Activated CD8-positive, alpha-beta memory T cell treated with anti-CD3 and anti-CD28 coated beads for 4 hours (primary cell): Measurements from ENCODE around the gene DNAH12.
"Not testable (repeated sequence)": the region's sequence is repeated elsewhere in the genome, so short reads cannot be mapped to it uniquely, and the experiment has no call there.

Experiments
- DNase-seq, 2 donors: peaks; one replicate each; pipeline ENCODE4 v3.0.0-alpha.2; 2020; ENCODE audit warnings: low read depth in 2 of 2

Gene DNAH12

DNA sequence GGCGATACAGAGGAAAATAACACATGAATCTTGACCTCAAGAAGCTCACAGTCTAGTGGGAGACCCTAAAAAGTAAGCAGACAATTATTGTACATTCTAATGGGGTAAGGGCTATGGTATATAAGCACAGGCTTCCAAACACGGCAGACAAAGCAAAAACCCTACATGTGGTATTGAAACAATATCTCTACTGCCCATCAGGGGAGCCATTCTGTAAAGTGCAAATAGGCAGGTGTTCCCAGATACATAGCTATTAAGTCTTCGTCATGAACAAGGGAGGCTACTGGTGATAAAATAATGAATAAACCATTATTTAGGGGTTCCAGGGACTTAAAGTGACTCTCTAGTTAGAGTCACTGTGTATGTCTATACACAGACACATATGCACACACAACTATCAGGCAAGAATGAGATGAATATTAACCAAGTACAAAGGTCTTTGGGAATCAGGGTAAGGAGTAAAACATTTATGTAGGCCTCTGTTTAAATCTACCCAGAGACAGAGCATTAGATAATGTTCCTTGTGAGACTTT, 213.0 kb downstream of the DNAH12 start:
- DNase-seq: no peak

DNA sequence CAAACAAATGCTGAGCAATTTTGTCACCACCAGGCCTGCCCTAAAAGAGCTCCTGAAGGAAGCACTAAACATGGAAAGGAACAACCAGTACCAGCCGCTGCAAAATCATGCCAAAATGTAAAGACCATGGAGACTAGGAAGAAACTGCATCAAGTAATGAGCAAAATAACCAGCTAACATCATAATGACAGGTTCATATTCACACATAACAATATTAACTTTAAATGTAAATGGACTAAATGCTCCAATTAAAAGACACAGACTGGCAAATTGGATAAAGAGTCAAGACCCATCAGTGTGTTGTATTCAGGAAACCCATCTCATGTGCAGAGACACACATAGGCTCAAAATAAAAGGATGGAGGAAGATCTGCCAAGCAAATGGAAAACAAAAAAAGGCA, 217.6 kb downstream of the DNAH12 start:
- not testable (repeated sequence) for DNase-seq

DNA sequence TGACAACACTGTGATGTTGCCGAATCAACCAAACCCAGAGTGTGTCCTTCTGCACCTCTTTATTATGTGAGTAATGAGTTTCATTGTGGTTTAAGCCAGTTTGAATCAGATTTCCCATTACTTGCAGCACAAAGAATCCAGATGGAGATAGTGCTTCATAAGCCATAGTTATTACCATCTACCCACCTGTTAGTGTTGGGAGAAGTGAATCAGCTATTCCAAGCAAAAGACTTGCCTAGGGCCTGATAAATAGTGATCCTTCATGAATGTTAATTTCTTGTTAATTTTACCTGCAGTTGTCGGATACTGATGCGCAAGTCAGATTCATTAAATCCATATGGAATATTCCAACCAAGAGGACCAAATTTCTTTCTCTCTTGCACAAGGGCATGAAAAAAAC, 229.9 kb downstream of the DNAH12 start:
- no peak for DNase-seq

DNA sequence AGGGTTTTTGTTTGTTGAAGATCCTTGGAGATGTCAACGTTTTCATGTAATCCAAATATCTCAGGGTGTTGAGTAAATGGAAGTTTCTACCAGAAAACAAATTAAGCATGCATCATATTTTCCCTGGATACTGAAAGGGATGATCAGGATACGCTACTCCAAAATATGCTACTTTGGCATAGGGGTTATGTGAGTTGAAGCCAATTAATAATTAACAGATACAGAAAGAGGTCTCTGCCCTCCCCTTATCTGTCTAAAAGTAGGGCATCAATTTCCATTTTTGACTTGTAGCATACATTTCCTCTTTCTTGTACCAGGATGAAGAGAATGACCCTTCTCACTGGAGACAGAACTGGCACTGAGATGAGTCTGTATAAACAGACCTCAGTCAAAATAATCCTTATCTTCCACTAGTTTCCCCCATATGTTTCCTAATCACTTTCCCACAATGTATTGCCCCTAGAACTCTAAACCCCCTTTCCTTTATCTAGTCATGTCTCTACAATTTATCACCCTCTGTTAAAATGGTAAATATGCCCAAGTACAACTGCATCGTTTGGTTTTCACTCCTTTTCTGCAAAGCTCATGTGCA, 234.3 kb downstream of the DNAH12 start:
- DNase-seq: no peak

DNA sequence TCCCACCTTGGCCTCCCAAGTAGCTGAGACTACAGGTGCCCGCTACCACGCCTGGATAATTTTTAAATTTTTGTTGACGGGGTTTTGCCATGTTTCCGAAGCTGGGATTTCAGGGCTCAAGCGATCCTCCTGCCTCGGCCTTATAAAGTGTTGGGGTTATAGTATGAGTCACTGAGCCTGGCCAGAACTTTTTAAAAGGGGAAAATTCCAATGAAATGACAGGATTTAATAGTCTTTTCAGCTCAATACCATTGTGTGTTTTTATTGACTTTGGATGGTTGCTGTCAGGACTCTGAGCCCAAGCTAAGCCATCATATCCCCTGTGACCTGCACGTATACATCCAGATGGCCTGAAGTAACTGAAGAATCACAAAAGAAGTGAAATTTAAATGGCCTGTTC, 240.6 kb downstream of the DNAH12 start:
- DNase-seq: not testable (repeated sequence)

DNA sequence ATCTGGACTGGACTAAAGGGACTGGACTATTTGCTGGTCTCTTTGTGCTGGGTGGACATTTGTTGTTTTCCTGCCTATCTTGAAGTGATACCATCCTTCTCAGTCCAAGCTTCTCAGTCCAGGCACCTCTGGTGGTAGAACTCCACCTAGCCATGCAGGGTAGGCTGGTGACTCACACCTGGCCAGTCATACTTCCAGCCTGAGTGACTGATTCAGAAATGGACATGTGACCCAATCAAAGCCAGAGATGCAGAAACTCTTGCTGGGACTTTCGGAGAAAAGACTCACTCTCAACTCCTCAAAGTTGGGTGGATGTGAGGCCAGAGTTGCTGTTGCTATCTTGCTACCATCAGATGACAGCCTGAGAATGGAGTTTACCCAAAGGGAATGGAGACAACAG, 246.1 kb downstream of the DNAH12 start:
- no peak for DNase-seq

DNA sequence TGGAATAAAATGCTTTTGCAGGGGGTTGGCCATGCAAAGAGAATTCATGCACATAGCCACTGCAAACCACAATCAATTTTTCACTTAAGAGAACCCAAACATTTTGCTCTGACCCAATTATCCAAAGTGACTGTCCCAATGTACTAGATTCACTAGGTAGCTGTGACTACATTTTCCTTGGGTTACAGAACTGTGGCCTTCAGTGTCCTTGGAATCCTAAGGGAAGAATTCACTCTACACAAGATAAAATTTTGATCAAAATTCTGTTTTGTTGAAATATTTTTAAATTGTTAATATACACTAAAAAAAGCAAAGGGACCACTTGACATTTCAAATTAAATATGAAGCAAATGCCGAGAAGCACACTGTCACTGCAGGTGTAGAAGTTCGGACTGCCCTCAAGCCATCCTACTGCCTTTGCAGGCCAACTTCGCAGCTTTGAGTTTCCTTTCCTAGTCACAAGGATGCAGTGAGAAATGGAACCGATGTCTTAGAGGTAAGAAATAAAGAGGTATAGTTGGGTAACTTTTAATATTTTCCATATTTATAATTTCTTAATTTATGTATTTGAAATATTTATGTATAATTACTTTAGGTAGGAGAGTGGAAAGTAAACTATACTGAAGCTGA, 251.1 kb downstream of the DNAH12 start:
- DNase-seq: no peak

DNA sequence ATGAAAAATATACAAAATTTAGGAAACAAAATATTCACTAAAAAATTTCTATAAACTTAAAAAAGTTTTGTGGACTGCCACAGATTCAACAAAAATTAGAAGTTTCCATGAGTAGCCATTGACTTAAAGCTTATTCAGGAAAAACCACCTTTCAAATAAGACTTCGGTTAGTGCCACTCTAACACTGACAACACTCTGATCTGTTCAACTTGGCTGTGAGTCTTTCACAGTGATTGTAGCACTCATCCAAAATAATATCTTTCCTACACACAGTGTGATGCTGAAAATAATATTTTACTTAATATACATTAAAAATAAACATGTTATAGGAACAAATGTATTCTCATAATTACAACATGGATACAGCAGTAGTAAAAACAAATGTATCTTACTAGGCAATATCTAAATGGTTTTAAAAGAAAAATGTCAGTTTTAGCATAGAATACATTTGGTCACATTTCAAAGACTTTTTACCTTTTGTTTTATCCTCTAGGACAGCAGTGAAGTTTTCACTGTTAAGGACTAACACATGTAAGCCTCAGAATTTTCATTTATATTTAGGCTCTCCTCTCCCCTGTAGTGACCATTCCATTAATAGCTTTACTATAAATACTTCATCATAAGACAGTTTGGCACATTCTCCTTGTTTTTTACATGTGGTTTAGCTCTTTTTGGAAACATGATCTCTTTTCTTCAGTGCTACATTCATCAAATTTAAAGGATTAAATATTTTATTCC, 251.8 kb downstream of the DNAH12 start, which contains the start of gene ASB14:
Gene ASB14, minus strand, starts transcription at position 527 of the 738 bp plus-strand sequence. CDS start 652 bp downstream, outside the sequence.
- DNase-seq: no peak

DNA sequence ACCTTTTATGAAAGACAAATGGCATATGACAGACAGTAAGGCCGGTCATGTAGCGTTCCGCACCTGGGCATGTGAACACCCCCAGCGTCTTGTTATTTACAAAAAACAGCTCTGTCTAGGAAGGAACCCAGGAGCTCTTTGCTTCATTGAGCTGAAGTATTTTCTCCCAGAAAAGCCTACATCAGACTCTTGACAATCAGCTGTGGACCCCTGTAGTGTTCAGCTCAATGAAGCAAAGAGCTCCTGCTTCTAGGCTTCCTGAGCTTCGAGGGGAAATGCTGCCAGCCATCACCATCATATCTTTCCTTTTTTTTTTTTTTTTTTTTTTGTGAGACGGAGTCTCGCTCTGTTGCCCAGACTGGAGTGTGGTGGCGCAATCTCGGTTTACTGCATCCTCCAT, 255.7 kb downstream of the DNAH12 start:
- no peak for DNase-seq

DNA sequence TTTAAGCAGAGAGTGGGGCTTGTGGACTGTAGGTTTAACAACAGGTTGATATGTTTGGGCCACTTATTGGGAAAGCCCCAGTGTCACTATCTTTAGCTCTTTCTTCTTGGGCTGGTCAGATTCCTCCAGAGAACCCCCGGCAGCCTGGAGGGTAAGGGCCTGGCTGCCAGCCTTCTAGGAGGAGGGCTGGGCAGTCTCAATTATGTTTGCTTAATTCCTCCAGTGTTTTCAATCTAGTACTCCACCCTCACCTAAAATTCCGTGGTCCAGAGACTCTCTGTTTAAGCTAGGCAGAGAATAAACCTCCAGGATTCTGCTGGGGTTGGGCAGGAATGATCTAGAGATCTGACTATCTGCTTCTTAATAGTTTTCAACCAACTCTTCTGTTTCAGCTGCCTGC, 256.9 kb downstream of the DNAH12 start:
- DNase-seq: no peak

DNA sequence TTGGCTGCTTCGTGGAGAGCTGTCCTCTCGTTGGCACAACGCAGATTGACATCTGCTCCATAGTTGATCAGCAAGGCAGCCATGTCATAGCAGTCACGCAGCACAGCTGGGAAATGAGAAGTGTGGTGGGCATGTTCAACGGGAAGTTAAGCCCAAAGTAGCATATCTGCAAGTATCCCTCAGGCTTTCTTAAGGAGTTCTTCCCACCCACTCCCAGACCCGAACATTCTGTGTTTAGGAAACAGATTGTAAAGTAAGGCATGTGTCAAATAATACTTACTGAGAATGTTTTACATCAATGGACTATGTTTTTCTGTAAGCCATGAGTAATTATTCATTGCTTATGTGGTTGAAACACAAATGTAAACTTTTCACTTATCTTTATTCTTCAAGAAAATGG, 260.8 kb downstream of the DNAH12 start:
- no peak for DNase-seq

DNA sequence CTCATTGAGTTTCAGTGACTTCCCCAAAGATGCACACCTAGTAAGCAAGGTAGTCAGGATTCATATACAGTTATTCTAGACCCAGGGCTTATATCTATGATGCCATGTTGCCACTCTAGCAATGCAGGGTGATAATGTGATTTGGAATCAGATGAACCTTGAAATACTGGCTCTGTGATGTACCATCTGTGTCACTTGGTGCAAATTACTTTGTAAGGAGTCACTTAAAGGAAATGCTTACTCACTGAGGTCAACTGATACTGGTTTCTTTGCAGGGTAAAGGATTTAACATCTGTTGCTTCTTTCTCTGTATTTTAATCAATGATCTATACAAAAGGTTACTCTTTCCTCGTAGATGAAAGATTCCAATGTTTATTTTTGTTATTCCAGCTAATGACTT, 262.4 kb downstream of the DNAH12 start:
- no peak for DNase-seq

DNA sequence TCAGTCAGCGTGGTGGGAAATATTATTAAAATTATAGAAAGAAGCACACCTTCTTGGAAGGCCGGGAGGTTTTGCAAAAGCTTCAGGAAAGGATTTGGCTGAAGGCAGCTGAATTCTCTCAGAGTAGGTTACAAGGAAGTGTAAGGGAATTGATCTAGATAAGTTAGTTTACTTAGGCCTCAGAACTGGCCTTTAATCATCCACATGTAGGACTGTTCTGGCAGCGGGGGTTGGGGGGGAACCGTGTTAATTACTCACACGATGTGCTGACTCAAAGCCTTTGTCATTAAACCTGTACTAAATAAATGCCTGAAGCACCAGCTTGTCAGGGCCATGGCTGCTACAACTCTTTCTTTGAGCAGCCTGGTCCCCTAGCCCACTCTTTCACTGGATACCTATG, 264.5 kb downstream of the DNAH12 start:
- DNase-seq: no peak

DNA sequence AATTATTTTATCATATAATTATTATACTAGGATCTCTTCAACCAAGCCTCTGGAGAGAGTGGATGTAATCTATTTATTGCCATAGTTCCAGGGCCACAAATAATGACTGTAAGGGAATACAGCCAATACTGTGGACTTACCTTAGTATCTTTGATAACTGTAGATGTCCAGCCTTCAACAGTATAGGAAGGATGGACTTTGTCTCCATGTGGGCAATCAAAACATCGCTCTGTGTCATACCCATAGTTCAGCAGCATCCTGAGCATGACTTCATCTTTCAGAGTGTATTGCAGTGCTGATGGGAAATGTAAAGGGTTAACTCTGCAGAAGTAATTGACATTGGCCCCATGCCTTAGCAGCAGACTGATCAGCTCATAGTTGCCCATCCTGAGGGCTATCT, 265.9 kb downstream of the DNAH12 start:
- DNase-seq: no peak

DNA sequence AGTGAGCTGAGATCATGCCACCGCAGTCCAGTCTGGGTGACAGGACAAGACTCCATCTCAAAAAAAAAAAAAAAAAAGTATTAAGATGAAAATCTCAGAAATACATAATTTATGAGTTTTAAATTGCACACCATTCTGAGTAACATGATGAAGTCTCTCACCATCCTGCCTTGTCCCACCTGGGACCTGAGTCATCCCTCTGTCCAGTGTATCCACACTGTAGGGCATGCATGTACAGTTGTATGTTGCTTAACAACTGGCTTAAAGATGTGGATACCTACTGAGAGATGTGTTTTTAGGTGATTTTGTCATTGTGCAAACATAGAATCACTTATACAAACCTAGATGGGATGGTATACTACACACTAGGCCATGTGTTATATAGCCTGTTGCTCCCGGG, 268.8 kb downstream of the DNAH12 start:
- DNase-seq: no peak

DNA sequence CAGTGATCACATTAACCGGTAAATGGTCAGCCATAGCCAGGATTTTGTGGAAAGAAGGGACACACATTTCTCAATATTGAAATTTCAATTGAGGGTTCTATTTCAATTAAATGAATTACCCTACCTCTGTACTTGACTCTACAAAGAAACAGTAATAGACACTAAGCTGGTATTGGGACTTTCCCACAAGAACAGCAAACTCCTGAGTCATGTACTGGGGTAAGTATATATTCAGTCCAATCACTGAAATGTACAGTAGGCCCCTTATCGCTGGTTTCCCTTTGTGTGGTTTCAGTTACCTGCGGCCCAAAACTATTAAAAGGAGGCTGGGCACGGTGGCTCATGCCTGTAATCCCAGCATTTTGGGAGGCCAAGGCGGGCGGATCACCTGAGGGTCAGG, 269.3 kb downstream of the DNAH12 start:
- DNase-seq: no peak

DNA sequence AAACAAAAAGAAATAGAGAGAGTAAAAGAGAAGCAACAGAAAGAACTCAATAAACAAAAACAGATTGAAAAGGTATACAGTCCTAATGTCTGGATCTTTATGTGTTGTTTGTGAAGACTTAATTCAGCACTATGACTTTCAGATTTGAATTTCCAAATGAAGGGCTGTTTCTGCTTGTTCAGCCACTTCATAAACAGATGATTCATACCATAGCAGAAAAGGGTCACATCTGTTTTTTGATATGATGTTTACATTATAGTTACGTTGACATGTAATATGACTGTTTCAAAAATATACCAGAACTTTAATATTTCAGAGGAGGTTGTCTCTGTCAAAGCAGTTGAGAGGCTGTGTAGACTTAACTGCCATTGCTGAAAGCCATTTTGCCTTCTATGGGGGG, 275.7 kb downstream of the DNAH12 start:
- no peak for DNase-seq

DNA sequence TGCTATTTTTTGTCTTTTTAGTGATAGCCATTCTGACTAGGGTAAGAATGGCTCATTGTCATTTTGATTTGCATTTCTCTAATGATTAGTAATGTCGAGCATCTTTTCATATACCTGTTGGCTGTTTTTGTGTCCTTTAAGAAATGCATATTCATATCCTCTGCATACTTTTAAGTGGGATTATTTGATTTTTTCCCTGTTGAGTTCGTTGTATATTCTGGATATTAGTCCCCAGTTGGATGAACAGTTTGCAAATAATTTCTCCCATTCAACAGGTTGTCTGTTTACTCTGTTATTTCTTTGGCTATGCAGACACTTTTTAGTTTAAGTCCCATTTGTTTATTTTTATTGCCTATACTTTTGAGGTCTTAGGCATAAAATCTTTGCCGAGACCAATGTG, 282.2 kb downstream of the DNAH12 start:
- no peak for DNase-seq

DNA sequence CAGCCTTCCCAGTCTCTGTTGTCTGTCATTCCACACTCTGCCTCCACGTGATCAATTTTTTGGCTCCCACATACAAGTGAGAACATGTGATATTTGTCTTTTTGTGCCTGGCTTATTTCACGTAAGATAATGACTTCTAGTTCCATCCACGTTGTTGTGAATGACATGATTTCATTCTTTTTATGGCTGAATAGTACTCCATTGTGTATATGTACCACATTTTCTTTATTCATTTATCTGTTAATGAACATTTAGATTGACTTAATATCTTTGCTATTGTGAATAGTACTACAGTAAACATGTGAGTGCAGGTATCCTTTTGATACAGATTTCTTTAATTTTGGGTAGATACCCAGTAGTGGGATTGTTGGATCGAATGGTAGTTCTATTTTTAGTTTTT, 283.0 kb downstream of the DNAH12 start:
- DNase-seq: no peak

DNA sequence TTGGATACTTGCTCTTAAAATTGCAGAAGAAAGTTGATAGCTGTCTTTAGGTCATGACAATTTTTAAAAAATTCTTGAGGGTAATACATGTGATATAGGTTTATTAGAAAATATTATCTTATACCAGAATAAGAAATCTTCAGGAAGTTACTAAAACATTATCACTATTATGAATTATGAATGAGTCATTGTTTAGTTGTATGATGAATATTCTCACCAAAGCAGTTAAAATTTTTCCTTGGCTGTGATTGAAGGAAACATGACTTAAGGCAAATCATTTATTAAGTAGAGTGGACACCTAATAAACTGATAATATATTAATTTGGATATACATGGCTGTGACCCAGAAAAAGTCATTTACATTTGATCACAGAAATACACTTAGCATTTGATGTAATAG, 286.5 kb downstream of the DNAH12 start:
- DNase-seq: no peak

DNA sequence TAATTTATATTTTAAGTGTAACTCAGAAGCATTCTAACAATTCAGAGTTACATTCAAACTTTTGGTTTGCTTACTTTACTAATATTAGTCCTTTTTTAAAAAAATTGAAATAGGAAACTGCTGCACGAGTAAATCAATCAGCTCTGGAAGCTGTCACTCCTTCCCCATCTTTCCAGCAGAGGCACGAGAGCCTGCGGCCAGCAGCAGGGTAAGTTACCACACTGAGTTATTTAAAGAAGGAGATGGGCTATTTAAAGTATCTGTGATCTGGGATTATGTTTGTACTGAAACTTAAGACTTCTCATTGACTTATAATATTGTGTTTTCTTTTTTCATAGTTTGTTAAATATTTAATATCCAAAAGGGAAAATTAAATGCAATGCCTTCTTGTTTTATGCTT, 287.3 kb downstream of the DNAH12 start:
- DNase-seq: no peak

DNA sequence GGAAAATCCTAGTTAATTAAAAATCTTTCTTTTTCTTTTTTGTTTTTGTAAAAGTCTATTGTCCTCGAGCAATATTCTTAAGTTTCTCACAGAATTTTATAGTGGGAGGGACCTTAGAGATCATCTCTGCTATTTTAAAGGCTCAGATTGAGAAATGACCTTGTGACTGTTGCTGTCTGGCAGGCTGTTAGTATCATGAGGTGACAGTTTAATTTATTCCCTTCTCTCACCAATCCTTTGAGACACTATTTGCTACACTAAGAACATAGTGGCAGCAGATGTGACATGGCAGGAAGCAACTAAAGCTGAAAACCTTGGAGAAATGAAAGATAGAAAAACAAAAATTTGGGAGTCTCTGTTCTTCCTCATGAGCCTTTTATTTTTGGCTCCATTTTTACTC, 291.7 kb downstream of the DNAH12 start:
- no peak for DNase-seq

DNA sequence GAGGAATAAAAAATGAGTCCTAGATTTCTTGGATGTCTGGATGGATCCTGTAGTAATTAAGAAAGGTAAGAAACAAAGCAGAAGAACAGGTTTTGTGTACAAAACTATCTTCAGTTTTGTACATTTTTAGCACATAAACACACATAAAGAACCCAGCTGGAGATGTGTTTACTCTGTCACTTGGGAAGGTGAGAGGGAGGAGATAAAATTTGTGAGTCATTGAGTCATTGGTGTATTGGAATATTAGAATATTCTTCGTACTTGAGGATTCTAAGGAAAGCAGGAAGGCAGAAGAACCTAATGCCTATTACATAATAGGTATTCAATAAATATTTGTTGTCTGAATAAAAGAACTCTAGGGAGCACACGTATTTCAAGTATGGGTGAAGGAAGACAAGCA, 299.2 kb downstream of the DNAH12 start:
- DNase-seq: no peak
